ENCODE data around the gene YEATS2. TPM values are rescaled to one million over a fixed set of nuclear protein-coding genes. Genes with fewer than 3 reads are reported as not detected.

YEATS2 gene
- polyA plus RNA-seq, 1 of the 3 experiments (the other 2 are of a cell fraction), result 19.9 TPM

GRCh38 chr3:183827809-183828537 is 130.4 kb downstream of the YEATS2 start (continued):
- TF ChIP-seq MAX (IDR thresholded peaks at IDR 0.05; ENCODE audit: low read depth) (no peak), MXI1 (IDR thresholded peaks at IDR 0.05; ENCODE audit: low read depth, low read length) (peak; percentile 94), YY1 (IDR thresholded peaks at IDR 0.05; ENCODE audit: low read depth) (no peak), SMC3 (IDR thresholded peaks at IDR 0.05; ENCODE audit: low read depth, low read length) (no peak), NRF1 (IDR thresholded peaks at IDR 0.05; ENCODE audit: low read depth, low read length) (no peak), RXRA (IDR thresholded peaks at IDR 0.05; ENCODE audit: borderline replicate concordance, low read depth) (no peak), REST (IDR thresholded peaks at IDR 0.05; ENCODE audit: low read depth, low read length) (no peak)

GRCh38 chr3:183828538-183828870 is 130.9 kb downstream of the YEATS2 start:
- peaks cover 0 to 26% of the 10 kb centered on the region in 2 experiments; a peak in 2 of 4 replicates for H3K4me1 ChIP-seq (ENCODE audit: control insufficient read depth in 1 of 2, insufficient read depth in 2 of 2, low read depth in 1 of 2, low read length in 1 of 2)
- H3K9me3 ChIP-seq, result no peaks in the 10 kb centered on the region
- H3K4me2 ChIP-seq, result no peak overlapping the region
- H3F3A ChIP-seq (replicated peaks; ENCODE audit: insufficient read depth), result peaks cover 15% of the 10 kb centered on the region
- CTCF ChIA-PET, result interaction anchor here (0.9 to 4.1 kb wide), 2 partner anchors 56 kb away, joined by 4 to 29 read pairs; partner anchors contain the start of gene PARL
- H4K20me1 ChIP-seq (ENCODE audit: insufficient read depth), result 0 out of 2 replicates have a peak, but pooled peaks cover 3% of the 10 kb centered on the region
- POLR2A ChIA-PET, result no interaction called here
- WGBS (ENCODE audit: low lambda C conversion rate), result 82% methylated on average over 7 of the region's 7 CpGs
- H3K27ac ChIP-seq (ENCODE audit: low read depth in 2 of 2, low read length in 1 of 2), result no peak overlapping the region
- H3K36me3 ChIP-seq (replicated peaks in 1 of 2; ENCODE audit: control insufficient read depth in 1 of 2, insufficient read depth in 2 of 2, low read length in 1 of 2), result peaks cover 11 to 42% of the 10 kb centered on the region in 2 experiments
- H3K4me3 ChIP-seq (ENCODE audit: low read depth in 2 of 2, low read length in 1 of 2), result no peak overlapping the region
- no peaks in the 10 kb centered on the region for H3K27me3 ChIP-seq (ENCODE audit: insufficient read depth)
- no peak for TF ChIP-seq NRF1 (IDR thresholded peaks at IDR 0.05; ENCODE audit: low read depth, low read length)
- no peak for TF ChIP-seq FOXM1 (IDR thresholded peaks at IDR 0.05; ENCODE audit: low read depth)
- TF ChIP-seq GATA2 (CRISPR knock-in tag; IDR thresholded peaks at IDR 0.05), result no peak
- no peak for TF ChIP-seq SMC3 (IDR thresholded peaks at IDR 0.05; ENCODE audit: low read depth, low read length)
- TF ChIP-seq MAX (IDR thresholded peaks at IDR 0.05; ENCODE audit: low read depth), result no peak
- no peak for TF ChIP-seq NFIC (IDR thresholded peaks at IDR 0.05; ENCODE audit: borderline replicate concordance)
- TF ChIP-seq CHD2 (IDR thresholded peaks at IDR 0.05; ENCODE audit: low read length, partially characterized antibody), result no peak
- no peak for TF ChIP-seq JUND (IDR thresholded peaks at IDR 0.05)
- no peak for TF ChIP-seq ZBTB33 (IDR thresholded peaks at IDR 0.05; ENCODE audit: borderline replicate concordance, low read depth)
- no peak for TF ChIP-seq MEF2A (IDR thresholded peaks at IDR 0.05; ENCODE audit: borderline replicate concordance, low read depth)
- TF ChIP-seq ELF1 (IDR thresholded peaks at IDR 0.05), result no peak
- no peak for TF ChIP-seq USF2 (IDR thresholded peaks at IDR 0.05; ENCODE audit: borderline replicate concordance, low read depth, low read length)
- H3K79me2 ChIP-seq (ENCODE audit: insufficient read depth), result no peaks in the 10 kb centered on the region
- no peak for DNase-seq
- no peak overlapping the region for H3K9ac ChIP-seq
- H3K9me2 ChIP-seq, result no peaks in the 10 kb centered on the region
- no peak overlapping the region for H2AFZ ChIP-seq (ENCODE audit: low read depth)

Measured in SK-N-SH (cell line).